ENCODE data around the gene WDFY1.
A peak's percentile ranks its signal among the peaks of the same experiment; 100 is the strongest.

The WDFY1 gene

GRCh38 chr2:223979730-223980396 is 34.7 kb upstream of the WDFY1 start:
- ATAC-seq = no peak

GRCh38 chr2:223978451-223978850 is 33.3 kb upstream of the WDFY1 start:
- TF ChIP-seq TSHZ2 (CRISPR knock-in tag; IDR thresholded peaks at IDR 0.05) = no peak
- TF ChIP-seq ZNF565 (CRISPR knock-in tag; conservative IDR thresholded peaks at IDR 0.05; ENCODE audit: low read depth) = no peak
- TF ChIP-seq ISL1 (CRISPR knock-in tag; IDR thresholded peaks at IDR 0.05) = no peak
- TF ChIP-seq CREB5 (CRISPR knock-in tag; IDR thresholded peaks at IDR 0.05; ENCODE audit: low read depth) = no peak
- TF ChIP-seq POU6F1 (CRISPR knock-in tag; IDR thresholded peaks at IDR 0.05; ENCODE audit: borderline replicate concordance, low read depth) = no peak
- no peak for TF ChIP-seq PPARA (CRISPR knock-in tag; IDR thresholded peaks at IDR 0.05; ENCODE audit: borderline replicate concordance)
- TF ChIP-seq BACH2 (CRISPR knock-in tag; IDR thresholded peaks at IDR 0.05; ENCODE audit: borderline replicate concordance) = no peak
- TF ChIP-seq ZC3H10 (CRISPR knock-in tag; IDR thresholded peaks at IDR 0.05) = no peak
- no peak for TF ChIP-seq ZNF8 (CRISPR knock-in tag; IDR thresholded peaks at IDR 0.05)
- no peak for TF ChIP-seq PATZ1 (CRISPR knock-in tag; IDR thresholded peaks at IDR 0.05; ENCODE audit: borderline replicate concordance)
- no peak for TF ChIP-seq TOX (CRISPR knock-in tag; IDR thresholded peaks at IDR 0.05; ENCODE audit: borderline replicate concordance)
- ATAC-seq = no peak

More at GRCh38 chr2:223979730-223980396, 34.7 kb upstream of the WDFY1 start:
- TF ChIP-seq PATZ1 (CRISPR knock-in tag; IDR thresholded peaks at IDR 0.05; ENCODE audit: borderline replicate concordance) (no peak), ZNF8 (CRISPR knock-in tag; IDR thresholded peaks at IDR 0.05) (no peak), ZNF70 (CRISPR knock-in tag; IDR thresholded peaks at IDR 0.05) (no peak), ZNF565 (CRISPR knock-in tag; conservative IDR thresholded peaks at IDR 0.05; ENCODE audit: low read depth) (no peak), CREB5 (CRISPR knock-in tag; IDR thresholded peaks at IDR 0.05; ENCODE audit: low read depth) (no peak), ZFP30 (CRISPR knock-in tag; IDR thresholded peaks at IDR 0.05) (no peak), ZC3H10 (CRISPR knock-in tag; IDR thresholded peaks at IDR 0.05) (no peak), ARNTL (CRISPR knock-in tag; IDR thresholded peaks at IDR 0.05; ENCODE audit: borderline replicate concordance, low read depth) (no peak), ISL1 (CRISPR knock-in tag; IDR thresholded peaks at IDR 0.05) (no peak), GLIS3 (CRISPR knock-in tag; IDR thresholded peaks at IDR 0.05) (no peak)

- peak; percentile 76 for ATAC-seq
- TF ChIP-seq TCF4 (CRISPR knock-in tag; IDR thresholded peaks at IDR 0.05; ENCODE audit: borderline replicate concordance) (no peak), OSR1 (CRISPR knock-in tag; IDR thresholded peaks at IDR 0.05) (no peak), ISL1 (CRISPR knock-in tag; IDR thresholded peaks at IDR 0.05) (peak; percentile 61; the same call in 1 of the 2 replicates), ESRRG (CRISPR knock-in tag; IDR thresholded peaks at IDR 0.05) (no peak)
These were observed 31.6 kb upstream of the WDFY1 start for GRCh38 chr2:223976635-223977226.

Data from SK-N-SH treated with all-trans-retinoic acid at 6 μM for 48 hours (cell line).